ENCODE measurements around the gene DUS3L. TPM values are rescaled to one million over a fixed set of nuclear protein-coding genes. Genes with fewer than 3 reads are reported as not detected.

Gene DUS3L
- total RNA-seq, 1 experiment from 2014 or later: 67.0 TPM

DNA sequence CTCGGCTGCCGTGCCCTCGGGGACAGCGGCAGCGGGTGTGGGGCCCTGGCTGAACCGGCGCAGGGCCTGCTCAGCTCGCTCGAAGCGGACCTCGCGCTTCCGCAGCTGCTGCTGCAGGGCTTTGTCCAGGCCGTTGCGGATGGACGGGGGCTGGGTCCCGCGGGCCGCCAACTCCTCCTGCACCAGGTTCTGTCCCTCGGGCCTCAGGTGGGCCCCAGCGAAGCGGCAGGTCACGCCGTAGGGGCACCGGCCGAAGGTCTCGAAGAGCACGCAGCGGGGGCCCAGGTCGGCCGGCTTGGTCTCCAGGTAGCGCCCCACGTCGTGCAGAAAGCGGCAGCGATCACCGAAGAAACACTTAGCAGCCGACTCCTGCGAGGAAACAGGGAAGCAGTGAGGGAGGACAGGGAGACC is 1.6 kb downstream of the DUS3L start:
- Histone ChIP-seq H3K79me1 (ENCODE audit: insufficient read depth, low read depth, low read length, poor library complexity, severe bottlenecking) (no peaks in the 10 kb centered on the region), H3K4me1 (ENCODE audit: insufficient read depth, low read length) (no peaks in the 10 kb centered on the region), H4K8ac (replicated peaks; ENCODE audit: insufficient read length, low read depth, low read length) (no peak overlapping the region), H2BK5ac (ENCODE audit: insufficient read length, low read length) (no peak overlapping the region), H4K5ac (ENCODE audit: insufficient read length, low read depth, low read length) (no peak overlapping the region), H2BK15ac (ENCODE audit: low read depth, low read length) (no peak overlapping the region), H2BK12ac (ENCODE audit: insufficient read length, low read depth, low read length) (no peak overlapping the region), H2AFZ (ENCODE audit: low read length) (no peak overlapping the region), H4K20me1 (ENCODE audit: control insufficient read depth, insufficient read depth, insufficient read length) (no peaks in the 10 kb centered on the region), H3K9ac (ENCODE audit: extremely low read depth, insufficient read length, low read length) (no peak overlapping the region), H3T11ph (ENCODE audit: low read length) (no peak overlapping the region), H3K23ac (ENCODE audit: insufficient read length, low read depth, low read length) (no peak overlapping the region), H2BK120ac (ENCODE audit: low read depth, low read length, poor library complexity, severe bottlenecking) (no peak overlapping the region), H3K18ac (ENCODE audit: insufficient read length, low read depth, low read length) (no peak overlapping the region), H3K79me2 (ENCODE audit: insufficient read depth, low read length) (no peaks in the 10 kb centered on the region), H4K91ac (ENCODE audit: insufficient read length, low read depth, low read length) (no peak overlapping the region), H3K4me2 (ENCODE audit: insufficient read depth, insufficient read length, low read length) (no peak overlapping the region), H3K14ac (ENCODE audit: insufficient read depth, low read length) (no peak overlapping the region), H3K27me3 (ENCODE audit: insufficient read depth, low read length) (no peaks in the 10 kb centered on the region), H2BK20ac (ENCODE audit: low read depth, low read length, poor library complexity, severe bottlenecking) (no peak overlapping the region), H2AK5ac (ENCODE audit: insufficient read length, low read length) (no peak overlapping the region), H3K9me3 (ENCODE audit: control insufficient read depth, low read depth, low read length) (no peaks in the 10 kb centered on the region), H3K23me2 (ENCODE audit: insufficient read length, low read depth, low read length, poor library complexity, severe bottlenecking) (no peaks in the 10 kb centered on the region), H3K56ac (ENCODE audit: insufficient read length, low read depth, low read length) (no peak overlapping the region), H3K4ac (ENCODE audit: low read depth, low read length) (no peak overlapping the region), H3K27ac (ENCODE audit: insufficient read length, low read depth, low read length) (no peak overlapping the region)
- H3K27ac Mint-ChIP-seq: no peak overlapping the region
- TF ChIP-seq, protein P1, sequence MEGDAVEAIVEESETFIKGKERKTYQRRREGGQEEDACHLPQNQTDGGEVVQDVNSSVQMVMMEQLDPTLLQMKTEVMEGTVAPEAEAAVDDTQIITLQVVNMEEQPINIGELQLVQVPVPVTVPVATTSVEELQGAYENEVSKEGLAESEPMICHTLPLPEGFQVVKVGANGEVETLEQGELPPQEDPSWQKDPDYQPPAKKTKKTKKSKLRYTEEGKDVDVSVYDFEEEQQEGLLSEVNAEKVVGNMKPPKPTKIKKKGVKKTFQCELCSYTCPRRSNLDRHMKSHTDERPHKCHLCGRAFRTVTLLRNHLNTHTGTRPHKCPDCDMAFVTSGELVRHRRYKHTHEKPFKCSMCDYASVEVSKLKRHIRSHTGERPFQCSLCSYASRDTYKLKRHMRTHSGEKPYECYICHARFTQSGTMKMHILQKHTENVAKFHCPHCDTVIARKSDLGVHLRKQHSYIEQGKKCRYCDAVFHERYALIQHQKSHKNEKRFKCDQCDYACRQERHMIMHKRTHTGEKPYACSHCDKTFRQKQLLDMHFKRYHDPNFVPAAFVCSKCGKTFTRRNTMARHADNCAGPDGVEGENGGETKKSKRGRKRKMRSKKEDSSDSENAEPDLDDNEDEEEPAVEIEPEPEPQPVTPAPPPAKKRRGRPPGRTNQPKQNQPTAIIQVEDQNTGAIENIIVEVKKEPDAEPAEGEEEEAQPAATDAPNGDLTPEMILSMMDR (conservative IDR thresholded peaks at IDR 0.05): no peak
- H3K4me3 Mint-ChIP-seq: peak overlapping the region; percentile 53 to 100; a peak in 3 of 5 replicates
- peaks cover 0 to 8% of the 10 kb centered on the region in 2 experiments; a peak in 3 of 4 replicates for H3K4me1 Mint-ChIP-seq
- no CpG with 5 or more reads among the region's 39 CpGs for WGBS (ENCODE audit: extremely low coverage, insufficient read length, low lambda C conversion rate)
- no peaks in the 10 kb centered on the region; the same call in none of the 2 replicates for H3K27me3 Mint-ChIP-seq (ENCODE audit: low read depth)
- no peaks in the 10 kb centered on the region; a peak in 2 of 5 replicates for H3K9me3 Mint-ChIP-seq
- peaks cover 23 to 45% (median 39%) of the 10 kb centered on the region in 3 experiments for H3K36me3 Mint-ChIP-seq (ENCODE audit: insufficient read depth in 1 of 3, low read depth in 3 of 3)
- no peak for DNase-seq
